ENCODE measurements around the gene LCOR.

The LCOR gene

DNA sequence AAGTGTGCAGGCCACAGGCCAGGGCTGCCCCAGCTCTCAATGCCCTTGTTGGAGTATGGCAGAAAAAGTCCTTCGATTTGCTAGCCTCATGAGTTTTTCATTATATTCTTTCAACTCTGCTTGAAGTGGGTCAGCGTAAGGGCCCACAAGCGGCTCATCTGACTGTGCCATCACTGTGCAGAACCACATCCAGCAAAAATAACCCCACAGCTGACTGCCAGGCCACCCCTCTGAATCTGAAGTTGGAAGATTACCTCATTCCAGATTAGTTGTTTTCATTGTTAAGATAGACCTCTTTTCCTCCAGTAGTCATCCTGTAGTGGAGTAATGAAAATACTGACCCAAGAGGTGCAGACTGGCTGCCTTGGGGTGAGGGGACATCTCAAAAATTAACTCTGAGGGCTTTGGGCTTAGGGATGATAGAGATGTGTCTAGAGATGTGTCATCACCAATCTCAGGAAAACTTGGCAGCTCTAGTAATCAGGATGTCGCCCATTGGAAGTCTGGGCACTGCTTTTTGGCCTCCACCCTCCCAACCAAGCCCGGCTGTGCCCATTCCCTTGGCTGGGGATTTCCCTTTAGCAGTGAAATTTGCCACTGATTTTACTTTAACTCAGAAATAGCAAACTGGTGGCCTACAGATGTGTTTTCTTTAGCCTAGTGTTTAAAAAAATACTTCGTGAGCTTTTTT, 164.3 kb downstream of the LCOR start:
- DNase-seq (ENCODE audit: low read depth): no peak
- no peak overlapping the region for H3K4me3 ChIP-seq (ENCODE audit: low read length)
- TF ChIP-seq, protein P1, sequence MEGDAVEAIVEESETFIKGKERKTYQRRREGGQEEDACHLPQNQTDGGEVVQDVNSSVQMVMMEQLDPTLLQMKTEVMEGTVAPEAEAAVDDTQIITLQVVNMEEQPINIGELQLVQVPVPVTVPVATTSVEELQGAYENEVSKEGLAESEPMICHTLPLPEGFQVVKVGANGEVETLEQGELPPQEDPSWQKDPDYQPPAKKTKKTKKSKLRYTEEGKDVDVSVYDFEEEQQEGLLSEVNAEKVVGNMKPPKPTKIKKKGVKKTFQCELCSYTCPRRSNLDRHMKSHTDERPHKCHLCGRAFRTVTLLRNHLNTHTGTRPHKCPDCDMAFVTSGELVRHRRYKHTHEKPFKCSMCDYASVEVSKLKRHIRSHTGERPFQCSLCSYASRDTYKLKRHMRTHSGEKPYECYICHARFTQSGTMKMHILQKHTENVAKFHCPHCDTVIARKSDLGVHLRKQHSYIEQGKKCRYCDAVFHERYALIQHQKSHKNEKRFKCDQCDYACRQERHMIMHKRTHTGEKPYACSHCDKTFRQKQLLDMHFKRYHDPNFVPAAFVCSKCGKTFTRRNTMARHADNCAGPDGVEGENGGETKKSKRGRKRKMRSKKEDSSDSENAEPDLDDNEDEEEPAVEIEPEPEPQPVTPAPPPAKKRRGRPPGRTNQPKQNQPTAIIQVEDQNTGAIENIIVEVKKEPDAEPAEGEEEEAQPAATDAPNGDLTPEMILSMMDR (conservative IDR thresholded peaks at IDR 0.05; ENCODE audit: low read length): no peak

DNA sequence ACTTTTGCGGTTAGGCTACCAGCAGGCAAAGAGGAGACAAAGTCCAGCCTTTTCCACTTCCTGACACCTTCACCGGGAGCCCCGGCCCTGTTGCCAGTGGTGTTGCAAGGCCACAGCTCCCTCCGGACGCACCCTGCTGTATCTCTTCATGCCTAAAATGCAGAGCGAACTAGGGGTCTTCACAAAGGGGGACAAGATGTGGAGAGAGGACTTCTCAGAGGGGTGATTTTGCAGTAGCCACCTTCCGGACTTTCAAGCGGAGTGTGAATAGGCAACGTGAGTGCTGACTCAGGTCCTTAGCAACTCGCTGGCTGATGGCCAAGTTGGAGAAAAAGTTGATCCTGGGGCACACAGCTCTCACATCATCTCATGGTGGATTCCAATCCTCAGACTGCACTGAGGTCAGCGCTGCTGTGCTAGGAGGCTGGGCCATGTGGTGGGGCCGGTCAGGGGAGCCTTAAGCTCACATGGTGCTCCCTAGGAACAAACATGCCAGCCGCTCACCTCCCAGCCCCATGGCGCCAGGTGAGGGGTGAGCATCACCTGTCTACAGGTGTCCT, 166.3 kb downstream of the LCOR start:
- DNase-seq (ENCODE audit: low read depth): peak; percentile 28
- TF ChIP-seq, protein P1 (conservative IDR thresholded peaks at IDR 0.05; ENCODE audit: low read length): no peak
- H3K4me3 ChIP-seq (ENCODE audit: low read length): no peak overlapping the region

DNA sequence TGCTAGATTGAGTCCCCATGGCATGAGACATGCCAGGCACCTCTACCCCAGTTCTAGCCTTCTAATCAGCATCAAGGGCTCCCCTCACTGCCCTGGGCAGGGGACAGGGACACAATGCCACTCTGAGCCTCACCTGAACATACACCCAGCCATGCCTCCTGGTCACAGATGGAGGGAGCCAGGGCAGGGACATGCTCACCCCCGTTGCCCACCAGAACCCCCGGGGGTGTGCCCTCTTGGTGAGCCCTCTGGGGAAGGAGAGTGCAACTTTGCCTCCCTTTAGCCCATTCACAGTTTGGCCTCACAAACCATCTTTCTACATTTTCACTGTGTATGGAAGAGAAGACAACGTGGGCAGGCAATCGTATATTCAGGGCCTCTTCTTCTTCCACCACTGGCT, 167.2 kb downstream of the LCOR start:
- no peak overlapping the region for H3K4me3 ChIP-seq (ENCODE audit: low read length)
- DNase-seq (ENCODE audit: low read depth): no peak
- TF ChIP-seq, protein P1 (conservative IDR thresholded peaks at IDR 0.05; ENCODE audit: low read length): no peak

DNA sequence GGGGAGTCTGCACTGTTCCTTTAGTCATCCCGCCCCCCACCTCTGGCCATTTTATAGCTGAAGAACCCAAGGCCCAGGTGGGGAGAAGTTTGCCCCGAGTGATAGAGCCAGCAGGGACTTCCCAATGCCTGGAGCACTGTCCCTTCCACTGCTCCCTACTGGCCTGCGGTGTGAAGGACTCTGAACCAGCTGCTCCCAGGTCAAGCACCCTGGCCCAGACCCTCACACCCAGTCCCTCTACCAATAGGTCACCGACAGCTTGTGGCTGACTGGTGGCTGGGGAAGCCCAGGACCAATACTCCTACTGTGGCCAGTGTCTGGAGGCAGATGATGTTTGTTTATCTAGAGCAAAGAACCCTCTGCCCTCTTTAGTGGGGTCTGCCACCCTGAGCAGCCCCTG, 167.9 kb downstream of the LCOR start:
- TF ChIP-seq, protein P1 (conservative IDR thresholded peaks at IDR 0.05; ENCODE audit: low read length): no peak
- DNase-seq (ENCODE audit: low read depth): no peak
- H3K4me3 ChIP-seq (ENCODE audit: low read length): no peak overlapping the region

DNA sequence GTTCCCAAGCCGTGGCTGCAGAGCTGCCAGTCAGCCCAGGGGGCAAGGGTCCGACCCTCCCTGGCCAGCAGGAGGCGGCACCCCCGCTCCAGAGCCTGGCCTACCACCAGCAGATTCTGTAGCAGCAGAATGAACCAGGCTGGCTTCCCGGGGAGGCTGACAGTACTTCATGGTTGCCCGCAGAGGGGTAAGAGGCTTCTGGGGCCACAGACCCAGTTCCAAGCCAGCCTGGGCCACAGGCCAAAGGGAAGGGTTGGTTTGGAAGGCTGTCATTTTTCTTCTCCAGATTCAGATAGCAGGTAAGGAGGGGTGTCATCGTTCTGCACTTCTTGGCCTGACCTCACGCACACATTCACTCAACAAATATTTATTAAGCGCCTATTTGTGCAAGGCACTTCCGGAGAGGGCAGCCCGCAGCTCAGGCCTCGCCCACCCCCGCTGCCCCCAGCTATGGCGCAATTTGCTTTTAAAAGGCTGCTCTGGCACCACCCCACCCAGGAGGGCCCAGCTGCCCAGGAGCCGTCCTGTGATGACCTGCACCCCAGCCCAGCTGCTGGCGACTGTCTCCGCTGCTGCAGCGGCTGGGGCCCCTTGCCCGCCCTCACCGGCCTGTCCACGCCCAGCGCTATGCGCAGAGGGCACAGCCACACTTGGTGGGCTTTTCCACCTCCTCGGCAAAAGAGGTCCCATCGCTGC, 168.5 kb downstream of the LCOR start:
- TF ChIP-seq, protein P1 (conservative IDR thresholded peaks at IDR 0.05; ENCODE audit: low read length): no peak
- H3K4me3 ChIP-seq (ENCODE audit: low read length): no peak overlapping the region
- DNase-seq (ENCODE audit: low read depth): no peak

DNA sequence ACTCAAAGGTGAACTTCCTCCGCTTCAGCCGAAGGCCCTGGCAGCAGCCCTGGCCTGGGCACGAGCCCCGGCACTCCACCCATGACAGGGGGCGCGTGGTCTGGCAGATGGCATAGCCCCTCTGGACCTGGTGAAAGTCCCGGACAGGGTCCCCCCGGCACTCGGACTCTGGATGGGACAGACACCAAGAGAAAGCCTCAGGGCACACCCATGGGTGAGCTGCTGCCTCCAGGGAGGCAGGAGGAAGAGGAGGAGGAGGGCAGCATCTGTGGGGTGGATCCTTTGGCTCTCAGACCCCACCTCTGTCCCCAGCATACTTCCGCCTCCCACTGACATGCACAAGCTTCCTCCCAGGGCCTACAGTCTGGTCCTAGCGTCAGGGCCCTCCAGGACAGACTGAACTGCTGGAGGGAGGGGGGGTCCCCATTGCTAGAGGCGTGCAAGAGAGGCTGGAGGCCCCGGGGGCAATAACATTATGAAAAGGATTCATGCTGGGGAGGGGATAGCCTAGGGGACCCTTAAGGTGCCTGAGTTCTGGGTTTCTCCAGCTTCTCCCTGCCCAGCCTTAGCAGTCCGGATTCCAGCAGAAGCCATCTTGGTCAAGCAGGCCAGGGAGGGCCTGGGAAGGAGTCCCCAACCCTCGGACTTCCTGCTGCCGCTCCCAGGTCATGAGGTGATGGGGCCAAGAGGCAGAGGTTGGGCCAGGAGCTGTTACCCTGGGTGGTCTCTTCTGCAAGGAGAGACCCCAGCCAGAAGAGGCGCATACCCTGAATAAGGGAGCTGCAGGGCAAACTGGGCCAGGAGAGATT, 169.3 kb downstream of the LCOR start:
- no peak for DNase-seq (ENCODE audit: low read depth)
- no peak overlapping the region for H3K4me3 ChIP-seq (ENCODE audit: low read length)
- TF ChIP-seq, protein P1 (conservative IDR thresholded peaks at IDR 0.05; ENCODE audit: low read length): no peak
